Suprapubic skin (tissue), 4 donors: Measurements from ENCODE around the gene COL15A1.

Experiments used
- EP300 ChIP-seq: sonication (generic); formaldehyde crosslinking; IDR thresholded peaks from one replicate; pipeline ENCODE4 v1.6.1; 2017; ENCODE audit warnings: antibody characterized with exemption
- POLR2A ChIP-seq, 2 donors: fragments of 450-650 bp; IDR thresholded peaks; one replicate each; pipeline ENCODE4 v1.6.1; 2017; ENCODE audit warnings: antibody characterized with exemption in 2 of 2, mild to moderate bottlenecking in 2 of 2, moderate library complexity in 2 of 2
- POLR2AphosphoS5 ChIP-seq, 3 donors: sonication (generic); formaldehyde crosslinking; IDR thresholded peaks; one replicate each; pipeline ENCODE4 v1.6.1; 2017; ENCODE audit warnings: antibody characterized with exemption in 3 of 3
- TF ChIP-seq, protein P1 (sequence below), 2 donors: fragments of 200-600 bp in 1 of 2; fragments of 450-650 bp in 1 of 2; sonication (generic) in 1 of 2; IDR thresholded peaks; one replicate each; pipeline ENCODE4 v1.5.1; 2016 to 2019; ENCODE audit warnings: antibody characterized with exemption in 2 of 2, mild to moderate bottlenecking in 1 of 2, moderate library complexity in 1 of 2

DNA sequence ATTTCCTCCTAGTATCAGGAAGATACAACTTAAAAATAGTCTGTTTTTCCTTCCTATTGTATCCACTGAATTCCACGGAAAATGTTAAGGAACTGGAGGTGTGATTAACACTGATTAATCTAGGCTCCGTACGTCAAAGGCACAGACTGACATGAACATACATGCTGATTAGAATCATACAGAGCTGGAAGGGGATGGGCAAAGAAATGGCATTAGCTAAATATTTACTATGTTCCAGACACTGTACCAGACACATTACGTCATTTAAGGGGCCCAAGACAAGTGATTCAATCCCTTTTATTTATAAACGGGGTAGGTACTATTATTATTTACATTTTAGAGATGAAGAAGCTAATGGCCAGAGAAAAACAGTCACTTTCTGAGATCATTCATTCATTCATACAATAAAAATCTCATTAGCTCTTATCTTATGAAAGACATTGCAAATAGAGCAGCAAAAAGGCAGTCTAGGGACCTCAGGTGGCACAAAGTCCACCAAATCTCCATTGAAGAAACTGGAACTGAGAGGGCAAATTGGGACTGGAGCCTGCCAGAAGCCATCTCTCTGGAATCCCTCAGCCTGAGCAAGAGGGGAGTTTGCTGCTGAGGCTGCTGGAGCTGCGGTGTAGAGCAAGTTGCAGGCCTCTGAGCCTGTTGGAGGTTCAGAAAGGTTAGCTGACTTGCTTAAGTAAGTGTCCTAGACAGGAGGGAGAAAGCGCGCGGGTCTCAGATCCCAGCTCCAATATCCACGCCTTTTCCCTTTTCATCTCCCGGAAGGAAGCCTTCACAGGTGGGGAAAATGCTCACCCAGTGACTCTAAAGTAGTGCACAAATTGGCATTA, 159.6 kb downstream of the COL15A1 start:
- TF ChIP-seq, protein P1, sequence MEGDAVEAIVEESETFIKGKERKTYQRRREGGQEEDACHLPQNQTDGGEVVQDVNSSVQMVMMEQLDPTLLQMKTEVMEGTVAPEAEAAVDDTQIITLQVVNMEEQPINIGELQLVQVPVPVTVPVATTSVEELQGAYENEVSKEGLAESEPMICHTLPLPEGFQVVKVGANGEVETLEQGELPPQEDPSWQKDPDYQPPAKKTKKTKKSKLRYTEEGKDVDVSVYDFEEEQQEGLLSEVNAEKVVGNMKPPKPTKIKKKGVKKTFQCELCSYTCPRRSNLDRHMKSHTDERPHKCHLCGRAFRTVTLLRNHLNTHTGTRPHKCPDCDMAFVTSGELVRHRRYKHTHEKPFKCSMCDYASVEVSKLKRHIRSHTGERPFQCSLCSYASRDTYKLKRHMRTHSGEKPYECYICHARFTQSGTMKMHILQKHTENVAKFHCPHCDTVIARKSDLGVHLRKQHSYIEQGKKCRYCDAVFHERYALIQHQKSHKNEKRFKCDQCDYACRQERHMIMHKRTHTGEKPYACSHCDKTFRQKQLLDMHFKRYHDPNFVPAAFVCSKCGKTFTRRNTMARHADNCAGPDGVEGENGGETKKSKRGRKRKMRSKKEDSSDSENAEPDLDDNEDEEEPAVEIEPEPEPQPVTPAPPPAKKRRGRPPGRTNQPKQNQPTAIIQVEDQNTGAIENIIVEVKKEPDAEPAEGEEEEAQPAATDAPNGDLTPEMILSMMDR (IDR thresholded peaks at IDR 0.05) = no peak
- TF ChIP-seq POLR2A (IDR thresholded peaks at IDR 0.05) = no peak
- TF ChIP-seq POLR2AphosphoS5 (IDR thresholded peaks at IDR 0.05) = no peak
- TF ChIP-seq EP300 = no peak
